Measurements from ENCODE around the gene GNB1L.

GNB1L gene

DNA sequence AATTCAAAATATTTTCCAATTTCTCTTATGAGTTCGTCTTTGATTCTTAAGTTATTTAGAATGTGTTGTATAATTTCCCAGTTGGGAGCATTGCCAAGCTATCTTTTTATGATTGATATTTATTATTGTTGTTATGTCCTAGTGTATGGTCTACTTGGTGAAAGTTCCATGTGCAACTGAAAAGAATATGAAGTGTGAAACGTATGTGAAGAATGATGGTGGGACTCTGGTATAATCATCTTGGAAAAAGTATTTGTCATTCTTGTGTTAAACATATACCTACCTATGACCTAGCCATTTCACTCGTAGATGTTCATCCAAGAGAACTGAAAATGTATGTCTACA, 12.0 kb upstream of the GNB1L start:
- H4K20me1 ChIP-seq (ENCODE audit: insufficient read depth, low read length) = no peaks in the 10 kb centered on the region
- H3K4me2 ChIP-seq (ENCODE audit: low read depth, low read length) = no peak overlapping the region
- no peaks in the 10 kb centered on the region for H3K9me3 ChIP-seq (replicated peaks; ENCODE audit: insufficient read depth, low read length)
- TF ChIP-seq, protein P1, sequence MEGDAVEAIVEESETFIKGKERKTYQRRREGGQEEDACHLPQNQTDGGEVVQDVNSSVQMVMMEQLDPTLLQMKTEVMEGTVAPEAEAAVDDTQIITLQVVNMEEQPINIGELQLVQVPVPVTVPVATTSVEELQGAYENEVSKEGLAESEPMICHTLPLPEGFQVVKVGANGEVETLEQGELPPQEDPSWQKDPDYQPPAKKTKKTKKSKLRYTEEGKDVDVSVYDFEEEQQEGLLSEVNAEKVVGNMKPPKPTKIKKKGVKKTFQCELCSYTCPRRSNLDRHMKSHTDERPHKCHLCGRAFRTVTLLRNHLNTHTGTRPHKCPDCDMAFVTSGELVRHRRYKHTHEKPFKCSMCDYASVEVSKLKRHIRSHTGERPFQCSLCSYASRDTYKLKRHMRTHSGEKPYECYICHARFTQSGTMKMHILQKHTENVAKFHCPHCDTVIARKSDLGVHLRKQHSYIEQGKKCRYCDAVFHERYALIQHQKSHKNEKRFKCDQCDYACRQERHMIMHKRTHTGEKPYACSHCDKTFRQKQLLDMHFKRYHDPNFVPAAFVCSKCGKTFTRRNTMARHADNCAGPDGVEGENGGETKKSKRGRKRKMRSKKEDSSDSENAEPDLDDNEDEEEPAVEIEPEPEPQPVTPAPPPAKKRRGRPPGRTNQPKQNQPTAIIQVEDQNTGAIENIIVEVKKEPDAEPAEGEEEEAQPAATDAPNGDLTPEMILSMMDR (IDR thresholded peaks at IDR 0.05; ENCODE audit: low read length) = no peak
- TF ChIP-seq EZH2 (optimal IDR thresholded peaks at IDR 0.05; ENCODE audit: low read depth, low read length) (no peak), EZH2phosphoT487 (IDR thresholded peaks at IDR 0.05; ENCODE audit: low read length) (no peak)
- H2AFZ ChIP-seq (ENCODE audit: low read length) = no peak overlapping the region
- H3K4me3 ChIP-seq (ENCODE audit: low read length) = no peak overlapping the region
- no peaks in the 10 kb centered on the region for H3K27me3 ChIP-seq (replicated peaks; ENCODE audit: insufficient read depth, low read length)
- no peaks in the 10 kb centered on the region for H3K4me1 ChIP-seq (ENCODE audit: low read length)
- no peak overlapping the region for H3K9ac ChIP-seq (ENCODE audit: low read length)
- H3K9me2 ChIP-seq (replicated peaks; ENCODE audit: insufficient read depth, low read length) = no peaks in the 10 kb centered on the region
- H3F3A ChIP-seq (ENCODE audit: insufficient read depth, low read length) = no peaks in the 10 kb centered on the region
- no peak for DNase-seq
- no peaks in the 10 kb centered on the region for H3K79me2 ChIP-seq (ENCODE audit: low read length)
- no peak overlapping the region for H3K27ac ChIP-seq (ENCODE audit: low read length)
- H3K36me3 ChIP-seq (replicated peaks; ENCODE audit: insufficient read depth, low read length) = no peaks in the 10 kb centered on the region

DNA sequence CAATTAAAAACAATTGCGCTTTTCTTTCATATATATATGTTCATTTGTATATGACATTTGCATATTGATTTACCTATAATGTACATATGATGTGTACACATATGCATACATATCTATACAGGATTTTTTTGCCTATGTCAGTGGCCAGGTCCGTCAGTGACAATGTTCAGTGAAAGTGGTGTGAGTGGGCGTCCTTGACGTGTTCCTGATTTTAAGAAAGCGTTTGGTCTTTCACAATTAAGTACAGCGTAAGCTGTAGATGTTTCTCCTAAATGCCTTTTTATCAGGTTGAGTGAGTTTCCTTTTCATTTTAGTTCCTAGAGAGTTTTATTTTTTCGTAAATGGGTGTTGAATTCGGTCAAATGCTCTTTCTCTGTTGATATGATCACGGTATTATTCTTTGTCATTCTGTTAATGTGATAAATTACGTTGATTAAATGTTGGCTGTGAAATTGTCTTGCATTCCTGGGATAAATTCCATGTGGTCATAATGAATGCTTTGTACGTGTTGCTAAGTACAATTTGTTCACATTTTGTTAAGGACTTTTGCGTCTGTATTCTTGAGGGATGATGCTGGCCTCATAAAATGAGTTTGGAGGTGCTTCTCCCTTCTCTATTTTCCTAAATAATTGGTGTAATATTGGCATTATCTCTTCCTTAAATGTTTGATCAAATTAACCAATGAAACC, 10.6 kb upstream of the GNB1L start:
- Histone ChIP-seq H3K9me2 (replicated peaks; ENCODE audit: insufficient read depth, low read length) (no peaks in the 10 kb centered on the region), H3K4me1 (ENCODE audit: low read length) (no peaks in the 10 kb centered on the region), H3K9ac (ENCODE audit: low read length) (no peak overlapping the region), H3K4me2 (ENCODE audit: low read depth, low read length) (no peak overlapping the region), H3K36me3 (replicated peaks; ENCODE audit: insufficient read depth, low read length) (no peaks in the 10 kb centered on the region), H2AFZ (ENCODE audit: low read length) (no peak overlapping the region), H4K20me1 (ENCODE audit: insufficient read depth, low read length) (no peaks in the 10 kb centered on the region), H3K27me3 (replicated peaks; ENCODE audit: insufficient read depth, low read length) (no peaks in the 10 kb centered on the region), H3K27ac (ENCODE audit: low read length) (no peak overlapping the region), H3K9me3 (replicated peaks; ENCODE audit: insufficient read depth, low read length) (no peaks in the 10 kb centered on the region), H3F3A (ENCODE audit: insufficient read depth, low read length) (no peaks in the 10 kb centered on the region), H3K4me3 (ENCODE audit: low read length) (no peak overlapping the region), H3K79me2 (ENCODE audit: low read length) (no peaks in the 10 kb centered on the region)
- DNase-seq = no peak
- TF ChIP-seq, protein P1 (IDR thresholded peaks at IDR 0.05; ENCODE audit: low read length) = no peak
- TF ChIP-seq EZH2 (optimal IDR thresholded peaks at IDR 0.05; ENCODE audit: low read depth, low read length) (no peak), EZH2phosphoT487 (IDR thresholded peaks at IDR 0.05; ENCODE audit: low read length) (no peak)

DNA sequence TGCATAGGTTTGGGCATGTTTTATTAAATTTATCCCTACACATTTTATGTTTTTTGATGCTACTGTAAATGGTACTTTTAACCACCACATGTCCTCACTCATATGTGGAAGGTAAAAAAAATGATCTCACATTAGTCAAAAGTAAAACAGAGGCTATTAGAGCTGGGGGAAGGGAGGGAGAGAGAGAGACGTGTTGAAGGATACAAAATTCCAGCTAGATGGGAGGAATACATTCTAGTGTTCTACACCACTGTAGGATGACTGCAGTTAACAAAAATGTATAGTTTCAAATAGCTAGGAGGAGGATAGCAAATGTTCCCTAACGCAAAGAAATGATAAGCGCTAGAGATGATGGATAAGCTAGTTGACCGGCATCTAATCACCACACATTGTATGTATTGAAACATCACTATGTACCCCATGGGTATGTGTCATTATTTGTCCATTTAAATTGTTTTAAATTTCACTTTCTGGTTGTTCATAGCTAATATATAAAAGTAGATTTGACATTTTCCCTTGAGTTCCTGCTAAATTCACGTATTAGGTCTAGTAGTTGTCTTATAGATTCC, 9.9 kb upstream of the GNB1L start:
- Histone ChIP-seq H3K27ac (ENCODE audit: low read length) (no peak overlapping the region), H3K4me2 (ENCODE audit: low read depth, low read length) (no peak overlapping the region), H3K4me3 (ENCODE audit: low read length) (no peak overlapping the region), H3F3A (ENCODE audit: insufficient read depth, low read length) (no peaks in the 10 kb centered on the region), H2AFZ (ENCODE audit: low read length) (no peak overlapping the region), H3K9ac (ENCODE audit: low read length) (no peak overlapping the region), H3K79me2 (ENCODE audit: low read length) (no peaks in the 10 kb centered on the region), H3K9me2 (replicated peaks; ENCODE audit: insufficient read depth, low read length) (no peaks in the 10 kb centered on the region), H3K9me3 (replicated peaks; ENCODE audit: insufficient read depth, low read length) (no peaks in the 10 kb centered on the region), H3K36me3 (replicated peaks; ENCODE audit: insufficient read depth, low read length) (no peaks in the 10 kb centered on the region), H3K27me3 (replicated peaks; ENCODE audit: insufficient read depth, low read length) (no peaks in the 10 kb centered on the region), H3K4me1 (ENCODE audit: low read length) (no peaks in the 10 kb centered on the region), H4K20me1 (ENCODE audit: insufficient read depth, low read length) (no peaks in the 10 kb centered on the region)
- TF ChIP-seq, protein P1 (IDR thresholded peaks at IDR 0.05; ENCODE audit: low read length) = no peak
- TF ChIP-seq EZH2phosphoT487 (IDR thresholded peaks at IDR 0.05; ENCODE audit: low read length) (no peak), EZH2 (optimal IDR thresholded peaks at IDR 0.05; ENCODE audit: low read depth, low read length) (no peak)
- no peak for DNase-seq
